HUES6 (cell line): ENCODE measurements around the gene NMB.
"Not testable (repeated sequence)": the region's sequence is repeated elsewhere in the genome, so short reads cannot be mapped to it uniquely, and the experiment has no call there.

Source experiments
- H3K27ac ChIP-seq: 2 replicates; pipeline ENCODE4 v1.7.0; 2013; ENCODE audit warnings: low read depth, mild to moderate bottlenecking, low read length, inconsistent platforms
- H3K27me3 ChIP-seq: 2 replicates; pipeline ENCODE4 v1.6.1; 2013; ENCODE audit warnings: low read length; ENCODE audit not compliant: control insufficient read depth, insufficient read depth
- H3K36me3 ChIP-seq: 2 replicates; pipeline ENCODE4 v1.6.1; 2013; ENCODE audit warnings: low read length; ENCODE audit not compliant: control insufficient read depth, insufficient read depth
- H3K4me1 ChIP-seq: 2 replicates; pipeline ENCODE4 v1.6.1; 2013; ENCODE audit warnings: low read length; ENCODE audit not compliant: control insufficient read depth, insufficient read depth
- H3K4me3 ChIP-seq: 2 replicates; pipeline ENCODE4 v1.5.1; 2013; ENCODE audit warnings: low read depth, low read length
- H3K9ac ChIP-seq: one replicate; pipeline ENCODE4 v1.6.1; 2013; ENCODE audit warnings: mild to moderate bottlenecking, low read length
- H3K9me3 ChIP-seq: 2 replicates; pipeline ENCODE4 v1.6.1; 2013; ENCODE audit warnings: low read depth, low read length; ENCODE audit not compliant: control insufficient read depth, insufficient read depth

Gene NMB, protein sequence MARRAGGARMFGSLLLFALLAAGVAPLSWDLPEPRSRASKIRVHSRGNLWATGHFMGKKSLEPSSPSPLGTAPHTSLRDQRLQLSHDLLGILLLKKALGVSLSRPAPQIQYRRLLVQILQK

GRCh38 chr15:84658080-84658787, at the start of gene NMB:
Gene NMB, minus strand, starts transcription at chr15:84658199. Its CDS starts 47 bp downstream, at chr15:84658152.
- Histone ChIP-seq H3K9me3 (no peaks in the 10 kb centered on the region), H3K27me3 (peaks cover 14% of the 10 kb centered on the region), H3K4me1 (peaks cover 26% of the 10 kb centered on the region), H3K36me3 (no peaks in the 10 kb centered on the region), H3K4me3 (peak within 1 kb of the TSS; percentile 64), H3K27ac (no peak within 1 kb of the TSS; the same call in 1 of the 2 replicates), H3K9ac (peak within 1 kb of the TSS; percentile 68)

- no peaks in the 10 kb centered on the region for H3K27me3 ChIP-seq
Observed at GRCh38 chr15:84703808-84704207, 45.8 kb upstream of the NMB start.

GRCh38 chr15:84702961-84703482, 45.0 kb upstream of the NMB start:
- H3K9ac ChIP-seq = no peak overlapping the region
- no peak overlapping the region for H3K4me3 ChIP-seq
- H3K27ac ChIP-seq = no peak overlapping the region
- H3K9me3 ChIP-seq = no peaks in the 10 kb centered on the region
- peaks cover 9% of the 10 kb centered on the region; the same call in 1 of the 2 replicates for H3K36me3 ChIP-seq
- H3K27me3 ChIP-seq = no peaks in the 10 kb centered on the region
- no peaks in the 10 kb centered on the region for H3K4me1 ChIP-seq

More at GRCh38 chr15:84703808-84704207, 45.8 kb upstream of the NMB start:
- H3K9me3 ChIP-seq = no peaks in the 10 kb centered on the region
- no peak overlapping the region for H3K4me3 ChIP-seq
- peaks cover 14% of the 10 kb centered on the region; the same call in 1 of the 2 replicates for H3K36me3 ChIP-seq
- no peaks in the 10 kb centered on the region for H3K4me1 ChIP-seq
- H3K27ac ChIP-seq = no peak overlapping the region
- H3K9ac ChIP-seq = no peak overlapping the region

DNA sequence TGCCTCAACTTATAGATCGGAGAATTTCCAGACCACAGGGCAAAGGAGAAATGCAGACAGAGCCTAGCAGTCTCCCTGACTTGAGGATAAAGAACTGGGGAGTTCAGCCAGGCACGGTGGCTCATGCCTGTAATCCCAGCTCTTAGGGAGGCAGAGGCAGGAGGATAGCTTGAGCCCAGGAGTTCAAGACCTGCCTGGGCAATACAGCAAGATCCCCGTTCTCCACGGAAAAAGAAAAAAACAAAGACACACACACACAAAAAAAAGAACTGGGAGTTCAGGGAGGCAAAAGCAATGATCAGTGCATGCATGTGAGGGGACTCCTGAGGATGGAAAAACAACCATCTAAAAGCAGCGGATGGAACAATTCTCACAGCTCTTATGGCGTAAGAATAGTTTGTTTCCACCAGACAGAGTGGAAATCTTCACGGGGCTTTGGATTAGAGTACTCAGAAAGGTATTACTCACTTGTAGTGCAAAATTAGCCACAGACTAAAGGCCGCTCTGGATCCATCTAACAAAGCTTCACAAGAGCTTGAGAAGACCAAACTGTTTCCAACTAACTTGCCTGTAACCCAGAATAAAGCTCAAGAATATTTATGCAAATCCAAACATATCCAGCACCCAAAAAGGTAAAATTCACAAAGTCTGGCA, 41.7 kb upstream of the NMB start:
- Histone ChIP-seq H3K27me3 (no peaks in the 10 kb centered on the region), H3K36me3 (0 out of 2 replicates have a peak, but pooled peaks cover 9% of the 10 kb centered on the region), H3K4me1 (no peaks in the 10 kb centered on the region), H3K4me3 (no peak overlapping the region), H3K9ac (no peak overlapping the region), H3K27ac (no peak overlapping the region), H3K9me3 (no peaks in the 10 kb centered on the region)

DNA sequence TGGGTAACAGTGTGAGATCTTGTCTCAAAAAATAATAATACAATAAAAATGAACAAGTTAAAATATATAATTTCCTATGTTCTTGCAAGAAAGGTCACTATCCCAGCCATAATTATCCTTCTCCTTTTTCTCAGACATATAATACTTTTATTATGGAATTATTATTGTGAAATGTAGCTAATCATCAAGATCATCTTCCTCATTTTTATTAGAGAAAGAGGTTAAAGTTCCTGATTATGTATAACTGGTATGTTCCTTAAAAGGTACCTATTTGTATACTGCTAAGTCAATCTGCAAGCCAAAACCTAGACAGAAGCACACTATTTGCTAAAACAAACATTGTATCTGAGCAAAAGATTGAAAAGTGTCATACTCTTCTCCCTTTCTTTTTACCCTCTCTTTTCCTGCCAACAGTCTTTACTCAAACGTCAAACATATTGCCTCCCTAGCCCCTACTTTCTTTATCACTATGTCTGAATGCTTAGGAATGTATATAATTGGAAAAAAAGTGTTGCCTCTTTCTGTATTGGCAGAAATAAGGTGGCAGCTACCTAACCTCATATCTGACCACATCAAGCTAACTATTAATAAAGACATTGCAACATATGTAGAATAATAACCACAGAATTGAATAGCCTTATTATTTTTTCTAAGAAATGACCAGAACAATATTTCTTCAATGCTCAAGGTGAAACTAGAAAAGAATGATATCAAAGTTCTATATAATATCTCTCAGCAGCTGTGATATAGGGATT, 39.4 kb upstream of the NMB start:
- H3K4me3 ChIP-seq = no peak overlapping the region
- no peaks in the 10 kb centered on the region for H3K9me3 ChIP-seq
- H3K9ac ChIP-seq = no peak overlapping the region
- H3K27me3 ChIP-seq = no peaks in the 10 kb centered on the region
- no peaks in the 10 kb centered on the region for H3K36me3 ChIP-seq
- no peak overlapping the region for H3K27ac ChIP-seq
- no peaks in the 10 kb centered on the region for H3K4me1 ChIP-seq

DNA sequence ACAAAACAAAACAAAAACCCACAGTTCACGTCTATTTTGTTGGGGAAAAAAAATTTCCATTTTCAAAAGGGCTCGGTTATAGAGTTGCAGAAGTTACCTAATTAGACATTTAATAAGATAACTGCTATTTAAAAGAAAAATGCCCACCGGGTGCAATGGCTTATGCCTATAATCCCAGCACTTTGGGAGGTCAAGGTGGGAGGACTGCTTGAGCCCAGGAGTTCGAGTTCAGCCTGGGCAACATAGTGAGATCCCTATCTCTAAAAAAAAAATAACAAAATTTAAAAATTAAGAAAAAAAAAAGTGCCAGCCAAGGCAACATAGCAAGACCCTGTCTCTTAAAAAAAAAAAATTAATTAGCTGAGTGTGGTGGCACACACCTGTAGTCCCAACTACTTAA, 38.8 kb upstream of the NMB start:
- Histone ChIP-seq H3K36me3 (no peaks in the 10 kb centered on the region; the same call in 1 of the 2 replicates), H3K4me3 (no peak overlapping the region), H3K27ac (no peak overlapping the region), H3K27me3 (no peaks in the 10 kb centered on the region), H3K4me1 (no peaks in the 10 kb centered on the region), H3K9ac (no peak overlapping the region), H3K9me3 (no peaks in the 10 kb centered on the region)

DNA sequence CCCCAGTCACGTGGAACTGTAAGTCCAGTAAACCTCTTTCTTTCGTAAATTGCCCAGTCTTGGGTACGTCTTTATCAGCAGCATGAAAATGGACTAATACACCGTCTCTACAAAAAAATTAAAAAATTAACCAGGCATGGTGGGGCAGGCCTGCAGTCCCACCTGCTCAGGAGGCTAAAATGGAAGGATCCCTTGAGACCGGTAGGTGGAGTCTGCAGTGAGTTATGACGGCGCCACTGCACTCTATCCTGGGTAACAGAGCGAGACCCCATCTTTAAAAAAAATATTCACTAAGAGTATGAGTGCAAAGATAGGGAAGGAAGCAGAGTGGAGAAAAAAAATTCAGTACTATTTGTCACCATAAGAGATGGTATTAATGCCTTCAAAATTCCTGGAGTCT, 32.3 kb upstream of the NMB start:
- Histone ChIP-seq H3K4me3 (no peak overlapping the region), H3K27ac (no peak overlapping the region), H3K27me3 (no peaks in the 10 kb centered on the region), H3K9ac (no peak overlapping the region), H3K9me3 (no peaks in the 10 kb centered on the region), H3K4me1 (no peaks in the 10 kb centered on the region), H3K36me3 (peaks cover 52% of the 10 kb centered on the region)

DNA sequence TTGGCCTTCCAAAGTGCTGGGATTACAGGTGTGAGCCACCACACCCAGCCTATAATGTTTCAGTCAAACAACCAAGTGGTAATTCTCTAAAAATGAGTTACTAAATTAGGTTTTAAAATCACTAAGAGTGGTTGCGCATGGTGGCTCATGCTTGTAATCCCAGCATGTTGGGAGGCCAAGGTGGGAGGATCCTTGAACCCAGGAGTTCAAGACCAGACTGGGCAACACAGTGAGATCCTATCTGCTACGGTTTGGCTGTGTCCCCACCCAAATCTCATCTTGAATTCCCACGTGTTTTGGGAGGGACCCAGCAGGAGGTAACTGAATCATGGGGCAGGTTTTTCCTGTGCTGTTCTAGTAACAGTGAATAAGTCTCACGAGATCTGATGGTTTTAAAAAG, 31.9 kb upstream of the NMB start:
- H3K27me3 ChIP-seq = no peaks in the 10 kb centered on the region
- no peak overlapping the region for H3K9ac ChIP-seq
- H3K9me3 ChIP-seq = no peaks in the 10 kb centered on the region
- H3K27ac ChIP-seq = no peak overlapping the region
- H3K36me3 ChIP-seq = peaks cover 55% of the 10 kb centered on the region
- no peak overlapping the region for H3K4me3 ChIP-seq
- H3K4me1 ChIP-seq = no peaks in the 10 kb centered on the region

DNA sequence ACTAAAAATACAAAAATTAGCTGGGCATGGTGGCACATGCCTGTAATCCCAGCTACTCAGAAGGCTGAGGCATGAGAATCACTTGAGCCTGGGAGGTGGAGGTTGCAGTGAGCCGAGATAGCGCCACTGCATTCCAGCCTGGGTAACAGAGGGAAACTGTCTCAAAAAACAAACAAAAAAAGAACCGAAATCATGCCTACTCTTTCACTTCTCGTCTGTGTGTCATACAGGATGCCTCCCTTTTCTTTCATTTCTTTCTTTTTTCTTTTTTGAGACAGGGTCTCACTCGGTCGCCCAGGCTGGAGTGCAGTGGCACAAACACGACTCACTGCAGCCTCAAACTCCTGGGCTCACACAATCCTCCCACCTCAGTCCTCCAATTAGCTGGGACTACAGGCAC, 28.4 kb upstream of the NMB start:
- not testable (repeated sequence) for H3K9ac ChIP-seq, H3K27ac ChIP-seq, H3K4me3 ChIP-seq, H3K9me3 ChIP-seq, H3K4me1 ChIP-seq, H3K27me3 ChIP-seq
- peaks cover 78% of the 10 kb centered on the region for H3K36me3 ChIP-seq

DNA sequence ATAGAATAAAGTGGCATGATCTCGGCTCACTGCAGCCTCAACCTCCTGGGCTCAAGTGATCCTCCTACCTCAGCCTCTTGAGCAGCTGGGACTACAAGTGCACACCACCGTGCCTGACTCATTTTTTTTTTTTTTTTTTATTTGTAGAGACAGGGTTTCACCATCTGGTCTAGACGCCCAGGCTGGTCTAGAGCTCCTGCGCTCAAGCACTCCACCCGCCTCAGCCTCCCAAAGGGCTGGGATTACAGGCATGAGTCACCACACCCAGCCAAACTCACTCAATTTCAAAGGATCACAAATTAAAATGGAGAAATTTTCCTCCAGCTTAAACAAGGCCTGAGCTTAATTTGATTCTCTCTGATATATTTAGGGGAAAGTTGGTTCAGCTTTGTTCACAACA, 27.3 kb upstream of the NMB start:
- Histone ChIP-seq H3K27ac (no peak overlapping the region), H3K9me3 (no peaks in the 10 kb centered on the region), H3K36me3 (peaks cover 75% of the 10 kb centered on the region), H3K27me3 (no peaks in the 10 kb centered on the region), H3K9ac (no peak overlapping the region), H3K4me3 (no peak overlapping the region), H3K4me1 (no peaks in the 10 kb centered on the region)
